GM21447 (cell line): Measurements from ENCODE around the gene DYTN.

Experiments
- ATAC-seq: cut with Tn5 transposase; IDR thresholded peaks from one replicate; pipeline ENCODE4 v1.9.1; 2021; ENCODE audit not compliant: unreplicated experiment

DYTN gene

GRCh38 chr2:206616151-206616550 is 102.0 kb downstream of the DYTN start:
- no peak for ATAC-seq

GRCh38 chr2:206615417-206616089 is 102.6 kb downstream of the DYTN start:
- ATAC-seq: no peak

GRCh38 chr2:206614811-206615210 is 103.4 kb downstream of the DYTN start:
- ATAC-seq: no peak

GRCh38 chr2:206611736-206612135 is 106.5 kb downstream of the DYTN start:
- no peak for ATAC-seq

- ATAC-seq: no peak
Observed at GRCh38 chr2:206611191-206611590, 107.0 kb downstream of the DYTN start.

GRCh38 chr2:206610451-206610850 is 107.7 kb downstream of the DYTN start:
- ATAC-seq: no peak

GRCh38 chr2:206603243-206603642 is 115.0 kb downstream of the DYTN start:
- no peak for ATAC-seq
